GM19351 (cell line): Measurements from ENCODE around the gene LRRC45.

Source experiments
- ATAC-seq: cut with Tn5 transposase; IDR thresholded peaks from one replicate; pipeline ENCODE4 v1.9.1; 2021; ENCODE audit warnings: mild to moderate bottlenecking, moderate library complexity; ENCODE audit not compliant: unreplicated experiment

LRRC45 gene

DNA sequence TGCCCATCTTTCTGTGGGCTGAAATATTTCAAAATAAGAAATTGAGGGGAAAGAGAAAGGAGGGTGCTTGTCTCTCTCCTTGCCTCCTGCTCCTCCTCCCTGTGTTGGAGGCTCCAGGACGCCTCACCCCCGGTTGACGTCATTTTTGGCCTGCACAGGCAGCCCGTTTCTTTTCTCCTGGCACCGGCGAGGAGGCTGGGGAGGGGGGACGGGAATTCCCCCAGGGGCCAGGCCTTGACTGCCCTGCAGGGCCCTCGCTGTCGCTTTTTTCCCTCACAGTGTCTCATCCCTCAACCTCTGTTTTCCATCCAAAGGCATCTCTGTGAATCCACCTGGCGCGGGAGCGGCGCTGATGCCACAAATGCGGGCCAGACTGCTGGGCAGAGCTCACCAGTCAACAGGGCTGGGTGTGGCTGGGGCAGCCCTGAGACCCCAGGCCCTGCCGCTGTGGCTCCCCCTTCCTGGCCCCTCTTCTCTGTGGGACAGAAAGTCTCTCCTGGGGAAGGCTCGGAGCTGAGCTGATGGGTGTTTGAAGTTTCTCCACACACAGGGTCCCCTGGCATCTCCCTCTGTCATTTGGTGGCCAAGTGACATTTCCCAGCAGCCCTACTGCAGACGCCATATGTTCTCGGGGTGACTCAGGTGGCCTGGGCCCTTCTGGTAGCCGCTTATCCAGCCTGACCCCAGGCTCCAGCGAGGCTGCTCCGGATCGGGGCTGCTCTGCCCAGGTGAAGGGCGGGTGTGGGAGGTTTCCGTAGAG is 16.5 kb upstream of the LRRC45 start:
- no peak for ATAC-seq

DNA sequence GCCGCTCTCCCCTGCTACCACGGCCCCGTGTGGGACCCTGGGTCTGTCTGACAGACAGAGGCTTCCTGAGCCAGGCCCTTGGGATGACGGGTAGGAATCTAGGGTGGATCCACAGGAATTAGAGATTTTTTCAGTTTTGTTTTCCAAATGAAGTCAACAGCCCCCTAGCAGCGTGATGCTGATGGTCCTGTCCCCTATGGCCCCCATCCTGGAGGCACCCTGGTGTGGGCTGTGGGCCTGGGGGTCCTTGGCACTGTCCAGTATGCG is 15.9 kb upstream of the LRRC45 start:
- ATAC-seq: no peak

DNA sequence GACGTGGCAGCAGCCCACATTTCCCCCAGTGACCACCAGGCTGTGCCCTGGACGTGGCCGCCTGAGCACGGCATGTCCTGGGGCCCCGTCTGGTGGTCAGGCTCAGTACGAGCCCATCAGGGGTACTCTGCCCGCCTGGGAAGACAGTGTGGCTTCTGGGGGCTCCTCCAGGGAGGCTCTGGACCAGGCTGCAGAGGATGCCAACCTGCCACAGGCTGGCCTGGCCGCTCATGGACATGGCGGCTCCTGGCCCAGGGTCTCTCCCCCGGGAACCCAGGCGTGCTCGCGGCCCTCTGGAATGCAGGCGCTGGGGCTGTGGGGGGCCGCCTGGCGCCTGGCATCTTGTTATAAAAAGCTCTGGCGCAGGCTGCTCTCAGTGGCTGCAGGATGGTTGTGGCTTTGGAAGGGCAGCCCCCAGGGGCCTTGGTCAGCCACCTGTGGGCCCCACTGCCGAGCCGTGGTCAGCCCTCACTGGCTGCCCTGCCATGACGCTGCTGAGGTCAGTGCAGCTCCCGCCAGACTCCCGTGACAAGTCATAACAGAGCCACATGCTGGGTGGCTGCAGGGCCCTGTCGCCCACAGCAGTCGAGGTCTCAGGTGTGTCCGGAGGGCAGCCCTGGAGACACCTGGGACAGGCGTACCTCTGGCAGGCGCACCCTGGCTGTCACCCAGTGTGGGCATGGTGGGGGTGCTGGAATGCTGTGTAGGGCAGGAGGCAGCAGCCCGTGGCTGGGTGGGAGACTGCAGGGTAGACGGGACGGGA is 15.4 kb upstream of the LRRC45 start:
- ATAC-seq: no peak

DNA sequence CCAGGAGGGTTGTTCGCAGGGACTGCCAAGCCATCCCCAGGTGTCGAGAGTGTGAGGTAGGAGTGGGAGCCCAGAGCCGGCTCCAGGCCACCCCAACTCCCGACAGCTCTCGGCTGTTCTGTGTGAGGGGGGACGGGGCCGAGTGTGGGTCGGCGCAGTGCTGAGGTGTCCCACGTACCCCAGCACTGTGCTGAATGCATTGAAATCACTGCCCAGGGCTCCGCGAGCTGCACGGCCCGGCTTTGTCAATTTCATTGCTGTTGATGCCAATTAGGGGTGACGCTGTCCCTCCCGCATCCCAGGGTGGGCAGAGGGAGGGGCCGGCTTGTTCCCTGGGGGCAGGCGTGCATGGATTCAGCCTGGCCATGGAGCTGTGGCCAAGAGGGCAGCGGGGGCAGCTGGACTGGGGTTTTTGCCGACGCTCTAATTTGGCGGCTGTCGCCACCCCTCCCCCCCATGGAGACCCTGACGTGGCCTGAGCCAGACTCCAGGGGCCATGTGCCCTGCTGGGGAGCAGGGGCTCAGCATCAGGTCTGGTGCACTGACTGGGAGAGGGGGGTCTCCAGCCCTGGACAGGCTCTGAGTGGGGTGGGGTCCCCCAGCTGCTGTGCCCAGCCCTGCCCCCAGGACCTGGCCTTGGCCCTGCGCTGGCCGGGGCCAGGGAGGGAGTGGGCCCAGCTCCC is 14.7 kb upstream of the LRRC45 start:
- ATAC-seq: no peak

DNA sequence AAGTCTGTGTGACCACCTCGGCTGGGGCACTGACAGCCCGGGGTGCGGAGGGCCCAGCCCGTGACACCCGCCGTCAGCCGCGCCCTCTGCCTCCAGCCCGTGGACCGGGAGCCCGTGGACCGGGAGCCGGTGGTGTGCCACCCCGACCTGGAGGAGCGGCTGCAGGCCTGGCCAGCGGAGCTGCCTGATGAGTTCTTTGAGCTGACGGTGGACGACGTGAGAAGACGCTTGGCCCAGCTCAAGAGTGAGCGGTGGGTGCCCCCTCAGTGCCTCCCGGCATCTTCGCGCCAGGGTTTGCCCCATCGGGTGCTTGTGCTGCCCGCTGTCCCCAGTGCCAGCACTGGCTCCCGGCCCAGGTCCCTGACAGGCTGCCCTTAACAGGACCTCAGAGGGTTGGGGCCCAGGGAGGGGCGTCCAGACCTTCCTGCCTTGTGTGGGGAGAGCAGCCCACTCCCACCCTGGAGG is 14.1 kb upstream of the LRRC45 start:
- no peak for ATAC-seq

DNA sequence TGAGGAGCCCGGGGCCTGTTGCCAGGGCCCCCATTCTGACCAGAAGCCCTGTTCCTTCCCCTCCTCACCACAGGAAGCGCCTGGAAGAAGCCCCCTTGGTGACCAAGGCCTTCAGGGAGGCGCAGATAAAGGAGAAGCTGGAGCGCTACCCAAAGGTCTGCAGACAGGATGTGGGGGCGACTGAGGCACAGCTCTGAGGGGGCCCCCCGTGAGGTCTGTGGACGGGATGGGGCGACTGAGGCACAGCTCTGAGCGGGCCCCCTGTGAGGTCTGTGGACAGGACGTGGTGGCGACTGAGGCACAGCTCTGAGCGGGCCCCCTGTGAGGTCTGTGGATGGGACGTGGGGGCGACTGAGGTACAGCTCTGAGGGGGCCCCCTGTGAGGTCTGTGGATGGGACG is 13.7 kb upstream of the LRRC45 start:
- ATAC-seq: no peak

DNA sequence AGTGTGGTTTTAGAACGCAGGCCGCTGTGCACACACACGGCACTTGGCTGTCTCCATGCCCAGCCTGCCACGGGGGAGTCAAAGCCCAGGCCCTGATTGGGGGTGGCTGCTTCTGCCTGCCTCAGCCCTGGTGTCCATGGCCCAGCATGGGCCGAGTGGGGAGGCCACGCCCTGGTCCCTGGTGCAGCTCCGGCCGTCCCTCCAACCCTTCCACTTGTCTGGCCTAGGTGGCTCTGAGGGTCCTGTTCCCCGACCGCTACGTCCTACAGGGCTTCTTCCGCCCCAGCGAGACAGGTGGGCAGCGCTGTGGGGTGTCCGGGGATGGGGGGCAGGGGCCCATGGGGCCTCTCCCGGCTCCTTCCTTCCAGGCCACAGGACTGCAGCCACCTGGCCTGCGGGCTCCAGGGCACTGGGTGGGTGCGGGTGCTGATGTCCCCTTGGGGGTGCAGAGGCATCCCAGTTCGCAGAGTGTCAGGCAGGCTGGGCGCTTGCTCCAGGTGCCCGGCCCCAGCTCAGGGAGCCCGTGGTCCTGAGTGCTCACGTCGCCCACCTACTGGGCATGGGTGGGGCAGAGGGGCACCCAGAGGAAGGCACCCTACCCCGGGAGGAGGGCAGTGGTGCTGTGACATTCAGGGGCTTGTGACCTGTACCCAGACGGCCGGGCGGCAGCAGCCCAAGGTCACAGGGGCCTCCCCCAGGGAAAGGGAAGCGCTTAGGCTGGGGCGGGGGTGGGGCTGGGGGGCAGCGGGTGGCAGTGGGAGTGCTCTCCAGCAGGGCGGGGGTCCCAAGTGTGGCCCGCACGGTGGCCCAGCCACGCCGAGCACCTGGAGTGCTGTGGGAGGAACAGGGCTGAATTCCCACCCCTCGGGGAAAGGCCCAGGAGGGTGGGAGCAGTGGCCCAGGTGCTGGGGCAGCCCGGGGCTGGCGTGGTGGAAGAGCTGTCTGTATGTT is 12.3 kb upstream of the LRRC45 start:
- ATAC-seq: no peak

DNA sequence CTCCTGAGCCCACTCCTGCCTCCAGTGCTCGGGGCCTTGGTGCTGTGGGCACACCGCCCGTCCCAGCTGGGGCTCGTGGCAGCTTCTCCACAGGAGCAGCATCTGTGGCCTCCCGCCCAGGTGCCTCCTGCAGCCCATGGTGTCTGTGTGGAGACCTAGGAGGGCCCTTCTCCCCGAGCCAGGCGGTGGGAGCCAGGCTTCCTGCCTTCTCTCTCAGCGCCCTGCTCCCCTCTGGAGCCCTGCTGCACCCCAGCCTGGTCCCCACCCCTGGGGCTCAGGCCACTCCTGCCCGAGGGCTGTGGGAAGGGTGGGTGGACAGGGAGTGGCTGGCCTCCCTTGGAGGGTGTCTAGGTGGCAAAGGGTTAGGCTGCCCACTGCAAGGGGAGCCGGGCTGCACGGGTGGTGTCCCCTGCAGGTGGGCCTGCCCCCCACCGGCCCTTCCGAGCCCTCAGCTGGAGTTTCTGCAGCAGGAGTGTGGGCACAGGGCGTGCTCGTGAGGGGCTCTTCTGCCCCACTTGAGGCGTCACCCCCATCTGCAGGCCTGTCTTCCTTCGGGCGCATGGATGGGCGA is 11.4 kb upstream of the LRRC45 start:
- no peak for ATAC-seq

DNA sequence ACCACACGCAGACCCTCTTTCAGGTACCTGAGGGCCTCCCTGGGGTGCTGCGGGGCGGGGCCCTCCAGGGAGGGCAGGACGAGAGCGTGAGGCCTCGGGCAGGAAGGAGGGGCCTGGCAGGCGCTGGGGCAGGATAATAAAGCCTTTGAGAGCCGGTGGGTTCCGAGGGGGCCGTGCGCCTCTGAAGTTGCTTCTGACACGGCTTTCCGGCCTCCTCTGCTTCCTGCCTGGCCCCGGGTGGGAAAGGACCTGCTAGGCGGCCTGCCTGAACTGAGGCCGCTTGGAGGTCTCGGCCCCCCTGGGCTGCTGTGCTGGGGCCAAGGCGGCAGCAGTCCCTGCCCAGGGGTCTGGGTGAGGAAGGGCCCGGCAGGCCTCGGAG is 10.9 kb upstream of the LRRC45 start:
- no peak for ATAC-seq

DNA sequence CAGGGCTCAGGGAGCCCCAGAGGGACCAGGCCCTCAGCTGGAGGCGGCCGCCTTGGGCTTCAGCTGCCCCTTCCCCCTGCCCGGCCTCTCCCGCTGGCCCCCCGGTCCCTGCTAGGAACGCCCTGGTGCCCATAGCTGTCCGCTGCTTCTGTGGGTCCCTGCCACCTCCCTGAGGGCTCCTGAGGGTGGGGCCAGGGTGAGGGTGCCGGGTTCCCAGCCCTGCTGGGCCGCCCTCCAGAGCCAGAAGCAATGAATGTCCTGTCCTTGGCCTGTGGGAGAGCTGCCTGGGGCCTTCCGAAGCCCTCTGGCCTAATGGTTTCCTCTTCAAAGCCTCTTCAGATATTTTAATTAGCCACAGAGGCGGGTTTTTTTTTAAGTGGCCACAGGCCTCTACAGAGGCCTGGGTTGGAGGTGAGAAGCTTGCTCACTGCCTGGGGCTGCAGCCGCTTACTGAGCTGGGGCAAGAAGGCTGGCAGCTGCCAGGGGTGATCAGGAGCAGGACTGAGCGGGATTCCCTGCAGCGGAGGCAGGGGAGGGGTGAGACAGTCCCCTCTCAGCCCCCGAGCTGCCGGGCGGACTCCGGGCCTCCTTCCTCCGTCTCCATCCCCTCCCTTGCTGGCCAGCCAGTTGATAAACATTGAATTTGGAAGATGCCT is 10.3 kb upstream of the LRRC45 start:
- no peak for ATAC-seq

DNA sequence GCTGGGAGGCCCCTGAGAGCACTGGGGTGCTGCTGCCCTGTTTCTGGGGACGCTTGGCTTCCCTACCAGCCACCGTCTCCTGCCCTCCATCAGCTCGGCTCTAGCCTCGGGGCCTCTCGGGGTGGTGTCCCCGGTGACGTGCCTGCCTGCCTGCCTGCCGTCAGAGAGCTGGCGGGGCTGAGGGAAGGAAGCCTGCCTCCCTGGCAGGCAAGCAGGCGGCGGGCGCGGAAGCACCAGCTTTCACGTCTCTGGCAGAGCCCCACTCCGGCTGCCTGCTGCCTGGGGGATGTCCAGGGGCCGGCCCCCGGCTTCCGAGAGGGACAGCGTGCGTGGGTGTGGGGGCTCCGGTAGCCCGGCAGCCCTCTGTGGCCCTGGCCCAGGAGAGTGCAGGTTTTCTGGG is 9.8 kb upstream of the LRRC45 start:
- ATAC-seq: no peak

DNA sequence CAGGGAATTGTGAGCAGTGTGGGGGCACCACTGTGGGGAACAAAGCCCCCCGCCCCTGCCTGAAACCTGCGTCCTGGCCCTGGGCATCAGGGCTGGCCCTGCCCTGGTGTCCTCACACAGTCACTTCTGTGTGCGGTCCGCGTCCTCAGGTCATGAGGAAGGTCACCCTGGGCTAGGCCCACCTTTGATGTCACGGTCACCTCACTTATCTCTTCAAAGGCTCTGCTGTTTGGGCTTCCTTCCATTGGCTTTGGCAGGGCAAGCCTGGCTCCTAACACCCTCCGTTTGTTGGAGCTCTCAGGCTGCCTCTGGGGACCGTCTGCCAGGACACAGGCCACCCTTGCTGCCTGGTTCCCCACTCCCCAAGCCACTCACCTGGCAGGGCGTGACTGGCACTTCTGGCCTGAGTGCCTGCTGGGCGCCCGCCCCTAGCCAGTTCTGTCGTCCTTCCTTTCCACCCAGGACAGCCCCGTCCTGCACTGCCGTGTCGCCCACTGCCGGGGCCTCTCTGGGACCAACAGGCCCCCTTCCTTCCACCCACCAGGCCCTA is 9.3 kb upstream of the LRRC45 start:
- ATAC-seq: no peak

DNA sequence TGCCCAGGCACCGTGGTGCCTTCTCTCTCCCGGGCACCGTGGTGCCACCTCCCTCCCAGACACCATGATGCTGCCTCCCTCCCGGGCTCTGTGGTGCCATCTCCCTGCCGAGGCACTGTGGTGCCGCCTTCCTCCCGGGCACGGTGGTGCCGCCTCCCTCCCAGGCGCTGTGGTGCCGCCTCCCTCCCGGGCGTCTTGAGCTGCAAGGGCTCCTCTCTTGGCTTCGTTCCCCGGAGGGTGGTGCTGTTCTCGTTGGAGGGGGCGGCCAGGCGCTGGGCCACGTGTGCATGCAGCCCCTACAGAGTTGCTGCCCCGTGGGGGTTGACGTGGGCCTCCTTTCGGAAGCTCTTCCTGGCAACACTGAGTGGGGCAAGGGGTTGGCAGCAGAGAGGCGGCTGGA is 8.7 kb upstream of the LRRC45 start:
- no peak for ATAC-seq

DNA sequence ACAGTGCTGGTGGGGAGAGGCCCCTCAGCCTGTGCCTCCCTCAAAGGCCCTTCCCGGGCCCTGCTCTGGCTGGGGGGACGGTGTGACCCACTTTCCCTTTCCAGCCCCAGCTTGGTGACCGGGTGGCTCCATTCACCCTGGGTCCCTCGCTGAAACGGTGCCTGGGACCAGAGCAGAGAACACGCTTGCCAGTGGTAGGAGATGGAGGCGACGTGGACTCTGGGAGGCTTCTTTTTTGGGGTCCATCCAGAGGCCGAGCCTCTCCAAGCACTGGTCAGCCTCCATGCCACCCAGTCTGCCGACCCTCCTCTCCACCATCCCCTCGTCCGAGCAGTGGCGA is 8.2 kb upstream of the LRRC45 start:
- ATAC-seq: no peak

DNA sequence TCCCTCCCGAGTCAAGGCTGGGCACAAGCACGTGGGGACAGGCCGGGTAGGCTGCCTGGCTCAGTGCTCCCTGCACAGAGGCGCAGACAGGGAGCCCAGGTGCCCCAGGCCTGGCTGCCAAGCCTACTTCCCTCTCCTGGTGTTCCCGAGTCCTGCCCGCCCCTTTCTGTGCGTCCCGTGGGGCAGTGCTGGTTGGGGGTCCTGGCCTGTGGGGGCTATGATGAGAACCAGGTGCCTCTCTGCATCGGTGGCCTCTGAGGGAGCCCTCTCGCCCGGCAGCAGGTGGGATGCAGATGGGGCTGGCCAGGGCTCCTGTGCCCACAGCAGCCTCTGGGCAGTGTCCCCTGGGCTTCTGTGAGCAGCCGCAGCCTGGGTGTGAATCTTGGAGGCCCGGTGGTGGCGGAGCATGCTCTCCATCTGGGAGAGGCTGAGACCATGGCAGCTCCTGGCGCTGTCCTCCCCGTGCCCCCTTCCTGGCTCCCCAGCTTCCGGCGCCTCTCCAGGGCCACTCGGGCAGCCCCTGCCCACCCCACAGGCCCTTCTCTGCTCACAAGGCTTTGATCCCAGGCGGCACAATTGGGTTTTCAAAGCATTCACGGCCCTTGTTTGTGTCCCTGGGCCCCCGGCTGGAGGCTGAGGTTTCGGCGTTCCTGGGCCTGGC is 7.7 kb upstream of the LRRC45 start:
- no peak for ATAC-seq

DNA sequence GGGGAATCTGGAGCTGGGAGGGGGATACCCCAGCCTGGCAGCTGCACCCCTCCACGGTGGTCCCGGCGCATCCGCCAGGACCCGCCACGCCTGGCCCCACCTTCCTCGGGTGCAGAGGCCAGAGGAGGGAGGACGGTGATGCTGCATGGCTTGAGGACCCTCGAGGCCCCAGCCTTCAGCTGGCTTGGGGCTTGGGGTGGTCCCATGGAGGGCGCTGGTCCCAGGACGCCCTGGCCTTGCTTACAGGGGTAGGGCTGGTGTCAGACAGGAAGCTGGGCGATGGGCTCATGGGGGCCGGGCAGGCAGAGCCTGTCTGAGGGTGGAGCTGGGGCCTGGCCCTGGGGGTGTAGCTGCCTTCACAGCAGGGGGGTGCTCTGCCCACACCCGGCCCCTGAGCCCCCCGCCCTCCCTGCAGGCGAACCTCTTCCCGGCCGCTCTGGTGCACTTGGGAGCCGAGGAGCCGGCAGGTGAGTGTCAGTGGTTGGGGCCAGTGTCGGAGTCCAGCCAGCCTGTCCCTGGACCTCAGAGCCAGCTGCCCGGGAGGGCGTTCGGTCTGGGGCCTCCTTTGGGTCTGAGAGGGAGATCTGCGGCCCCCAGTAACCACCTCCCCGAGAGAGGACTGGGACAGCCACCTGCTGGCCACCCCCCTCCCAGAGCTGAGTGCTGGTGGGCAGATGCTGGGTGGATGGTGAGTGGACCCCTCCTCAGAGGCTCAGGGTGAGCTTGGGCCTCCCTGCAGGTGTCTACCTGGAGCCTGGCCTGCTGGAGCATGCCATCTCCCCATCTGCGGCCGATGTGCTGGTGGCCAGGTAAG is 6.8 kb upstream of the LRRC45 start:
- no peak for ATAC-seq

DNA sequence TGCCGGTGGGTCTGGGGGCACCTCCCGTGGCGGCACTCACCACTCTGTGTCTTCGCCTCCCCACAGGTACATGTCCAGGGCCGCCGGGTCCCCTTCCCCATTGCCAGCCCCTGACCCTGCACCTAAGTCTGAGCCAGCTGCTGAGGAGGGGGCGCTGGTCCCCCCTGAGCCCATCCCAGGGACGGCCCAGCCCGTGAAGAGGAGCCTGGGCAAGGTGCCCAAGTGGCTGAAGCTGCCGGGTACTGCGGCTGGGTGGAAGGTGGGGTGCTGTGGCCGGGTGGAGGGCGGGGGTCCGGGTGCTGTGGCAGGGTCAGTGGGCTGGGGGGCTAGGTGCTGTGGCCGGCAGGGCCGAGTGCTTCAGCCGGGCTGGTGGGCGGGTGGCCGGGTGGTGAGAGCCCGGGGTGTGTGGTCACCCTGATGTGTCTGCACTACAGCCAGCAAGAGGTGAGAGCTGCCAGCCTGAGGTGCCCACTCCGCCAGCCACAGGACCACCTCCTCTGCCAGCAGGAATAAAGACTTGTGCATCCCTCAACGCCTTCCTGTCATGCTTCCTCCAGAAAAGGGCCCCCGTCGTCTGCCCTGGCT is 6.1 kb upstream of the LRRC45 start:
- ATAC-seq: no peak

DNA sequence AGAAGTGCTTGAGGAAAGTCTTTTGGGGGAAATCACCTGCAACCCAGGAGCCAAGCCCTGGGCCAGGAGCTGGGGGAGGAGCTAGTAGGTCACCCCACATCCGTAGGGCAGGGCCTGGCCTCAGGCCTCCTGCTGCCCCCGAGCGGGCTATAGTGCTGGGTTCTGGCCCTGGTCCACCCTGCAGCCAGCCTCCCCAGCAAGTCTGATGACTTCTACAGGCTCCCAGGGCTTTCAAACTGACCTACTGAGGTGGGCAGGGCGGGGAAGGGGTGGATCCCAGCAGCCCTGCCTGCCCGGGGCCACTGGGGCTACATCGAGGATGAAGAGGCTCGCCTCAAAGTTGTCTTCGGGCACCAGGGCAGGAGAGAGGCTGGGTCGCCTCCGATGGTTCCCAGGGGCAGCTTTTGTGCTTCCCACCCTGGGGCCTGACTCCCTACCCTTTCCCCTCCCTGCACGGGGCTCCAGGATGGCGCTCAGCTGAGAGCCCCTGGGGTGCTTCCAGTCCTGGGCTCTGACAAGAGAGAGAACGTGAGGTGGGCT is 5.4 kb upstream of the LRRC45 start:
- ATAC-seq: no peak
